ENCODE results near the gene MKRN1.

DNA sequence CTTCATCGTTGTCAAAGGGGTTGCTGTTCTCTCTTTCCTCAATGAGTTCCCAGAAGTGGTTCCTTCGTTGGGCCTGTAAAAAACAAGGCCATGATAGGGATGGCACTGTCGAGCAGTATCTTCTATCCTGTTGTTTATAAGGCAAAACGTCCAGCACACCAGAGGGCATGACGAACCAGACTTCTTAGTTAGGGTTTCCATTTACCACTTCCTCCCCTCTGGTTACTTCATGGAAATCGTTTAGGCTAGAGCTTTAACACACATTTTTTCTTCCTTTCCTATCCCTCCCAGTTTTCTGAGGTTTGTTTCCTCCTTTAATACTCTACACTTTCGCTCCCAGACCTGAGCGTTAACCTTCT is 24.7 kb downstream of the MKRN1 start:
- TF ChIP-seq, protein P1, sequence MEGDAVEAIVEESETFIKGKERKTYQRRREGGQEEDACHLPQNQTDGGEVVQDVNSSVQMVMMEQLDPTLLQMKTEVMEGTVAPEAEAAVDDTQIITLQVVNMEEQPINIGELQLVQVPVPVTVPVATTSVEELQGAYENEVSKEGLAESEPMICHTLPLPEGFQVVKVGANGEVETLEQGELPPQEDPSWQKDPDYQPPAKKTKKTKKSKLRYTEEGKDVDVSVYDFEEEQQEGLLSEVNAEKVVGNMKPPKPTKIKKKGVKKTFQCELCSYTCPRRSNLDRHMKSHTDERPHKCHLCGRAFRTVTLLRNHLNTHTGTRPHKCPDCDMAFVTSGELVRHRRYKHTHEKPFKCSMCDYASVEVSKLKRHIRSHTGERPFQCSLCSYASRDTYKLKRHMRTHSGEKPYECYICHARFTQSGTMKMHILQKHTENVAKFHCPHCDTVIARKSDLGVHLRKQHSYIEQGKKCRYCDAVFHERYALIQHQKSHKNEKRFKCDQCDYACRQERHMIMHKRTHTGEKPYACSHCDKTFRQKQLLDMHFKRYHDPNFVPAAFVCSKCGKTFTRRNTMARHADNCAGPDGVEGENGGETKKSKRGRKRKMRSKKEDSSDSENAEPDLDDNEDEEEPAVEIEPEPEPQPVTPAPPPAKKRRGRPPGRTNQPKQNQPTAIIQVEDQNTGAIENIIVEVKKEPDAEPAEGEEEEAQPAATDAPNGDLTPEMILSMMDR (IDR thresholded peaks at IDR 0.05; ENCODE audit: low read length): no peak
- TF ChIP-seq EZH2 (IDR thresholded peaks at IDR 0.05; ENCODE audit: borderline replicate concordance, low read length): no peak

Data from OCI-LY1 (cell line).